GM18867 (cell line): Measurements from ENCODE around the gene PSMA5.
"Not testable (repeated sequence)": the region's sequence is repeated elsewhere in the genome, so short reads cannot be mapped to it uniquely, and the experiment has no call there.

Source experiments
- ATAC-seq: cut with Tn5 transposase; IDR thresholded peaks from one replicate; pipeline ENCODE4 v1.9.1; 2021; ENCODE audit warnings: mild to moderate bottlenecking, moderate library complexity; ENCODE audit not compliant: unreplicated experiment

PSMA5 gene

GRCh38 chr1:109426281-109427170 lies at the start of gene PSMA5:
Gene PSMA5 (minus strand): TSS chr1:109426448. CDS start chr1:109426330, 118 bp downstream.
- ATAC-seq, result peak; percentile 97

GRCh38 chr1:109475261-109475660 lies 49.0 kb upstream of the PSMA5 start:
- no peak for ATAC-seq

- ATAC-seq, result no peak
Observed at GRCh38 chr1:109474697-109475096, 48.4 kb upstream of the PSMA5 start.

GRCh38 chr1:109473284-109474057 lies 47.2 kb upstream of the PSMA5 start:
- not testable (repeated sequence) for ATAC-seq

- ATAC-seq, result no peak
Observed at GRCh38 chr1:109472779-109473178, 46.5 kb upstream of the PSMA5 start.

GRCh38 chr1:109470245-109470644 lies 44.0 kb upstream of the PSMA5 start:
- no peak for ATAC-seq

GRCh38 chr1:109468903-109469302 lies 42.7 kb upstream of the PSMA5 start:
- ATAC-seq, result no peak

GRCh38 chr1:109468061-109468460 lies 41.8 kb upstream of the PSMA5 start:
- ATAC-seq, result no peak

GRCh38 chr1:109467301-109467777 lies 41.1 kb upstream of the PSMA5 start:
- ATAC-seq, result no peak

GRCh38 chr1:109466452-109467300 lies 40.4 kb upstream of the PSMA5 start, which contains the start of gene SYPL2:
Gene SYPL2 (plus strand): TSS chr1:109466546. CDS start chr1:109466844, 298 bp downstream.
- no peak for ATAC-seq

GRCh38 chr1:109466125-109466451 lies 39.8 kb upstream of the PSMA5 start:
- ATAC-seq, result no peak

GRCh38 chr1:109457819-109458218 lies 31.6 kb upstream of the PSMA5 start:
- no peak for ATAC-seq

GRCh38 chr1:109454497-109455133 lies 28.4 kb upstream of the PSMA5 start:
- ATAC-seq, result no peak

- no peak for ATAC-seq
Observed at GRCh38 chr1:109447524-109447923, 21.3 kb upstream of the PSMA5 start.

GRCh38 chr1:109445949-109446695 lies 19.9 kb upstream of the PSMA5 start:
- not testable (repeated sequence) for ATAC-seq

- no peak for ATAC-seq
Observed at GRCh38 chr1:109444346-109444745, 18.1 kb upstream of the PSMA5 start.

GRCh38 chr1:109443476-109443875 lies 17.2 kb upstream of the PSMA5 start:
- ATAC-seq, result no peak

GRCh38 chr1:109441069-109441468 lies 14.8 kb upstream of the PSMA5 start:
- ATAC-seq, result no peak

- ATAC-seq, result no peak
Observed at GRCh38 chr1:109438798-109439297, 12.6 kb upstream of the PSMA5 start.
